Glomerular visceral epithelial cell (primary cell): Measurements from ENCODE around the gene GPR87.

Experiments
- DNase-seq: peaks from one replicate; pipeline ENCODE4 v3.0.0-alpha.2; 2016; ENCODE audit errors: extremely low spot score

GPR87 gene

GRCh38 chr3:151282921-151283320 is 33.7 kb downstream of the GPR87 start:
- DNase-seq = peak; percentile 50

GRCh38 chr3:151281671-151282324 is 34.8 kb downstream of the GPR87 start:
- no peak for DNase-seq

- DNase-seq = no peak
Measured at GRCh38 chr3:151278230-151278629, 38.4 kb downstream of the GPR87 start, which contains the start of gene P2RY14. Gene P2RY14, minus strand, starts transcription at chr3:151278542. Its CDS starts 64,226 bp downstream, at chr3:151214316.

GRCh38 chr3:151276687-151277042 is 40.0 kb downstream of the GPR87 start:
- DNase-seq = no peak

DNA sequence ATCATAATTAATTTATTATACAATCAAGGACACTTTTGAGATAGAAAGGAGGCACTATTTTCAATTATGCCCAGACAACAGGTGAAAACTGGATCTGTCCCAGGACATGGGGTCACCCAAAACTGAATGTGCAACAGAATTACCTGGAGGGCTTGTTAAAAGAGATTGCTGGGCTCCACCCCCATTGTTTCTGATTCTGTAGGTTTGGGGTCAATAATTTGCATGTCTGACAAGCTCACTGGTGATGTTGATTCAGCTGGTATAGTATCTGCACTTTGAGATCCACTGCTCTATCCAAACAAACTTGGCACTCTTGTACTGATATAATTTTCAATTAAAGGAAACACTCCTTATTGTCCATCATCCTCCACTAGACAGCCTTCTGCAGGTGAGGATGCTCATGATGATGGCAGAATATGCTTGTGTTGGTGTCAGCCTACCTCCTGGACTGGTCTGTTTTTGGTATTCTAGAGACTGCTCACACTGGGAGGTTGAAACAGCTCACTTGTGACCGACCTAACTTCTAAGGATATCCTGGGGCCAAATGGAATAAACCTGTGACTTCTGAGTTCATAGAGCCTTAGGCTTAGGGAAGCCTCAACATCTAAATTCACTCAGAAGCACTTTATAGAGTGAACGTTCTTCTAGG is 40.5 kb downstream of the GPR87 start:
- no peak for DNase-seq

DNA sequence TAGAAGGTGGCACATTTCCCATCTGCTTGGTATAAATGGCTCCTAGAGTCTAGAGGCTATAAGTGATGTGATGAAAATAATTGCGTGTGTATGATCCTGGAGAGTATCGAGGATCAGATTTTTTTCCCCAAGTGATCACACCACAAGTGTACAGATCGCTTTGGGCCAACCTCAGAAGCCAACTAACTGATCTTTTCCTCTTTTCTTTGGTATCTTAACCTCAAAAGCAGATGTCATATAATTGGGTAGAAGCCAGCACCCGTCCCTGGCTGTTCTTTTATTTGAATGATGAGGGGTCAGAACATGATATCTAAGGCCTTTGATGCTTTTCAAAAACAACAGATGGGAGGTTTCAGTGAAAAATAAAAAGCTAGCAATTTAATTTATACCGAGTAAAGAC is 41.5 kb downstream of the GPR87 start:
- no peak for DNase-seq

DNA sequence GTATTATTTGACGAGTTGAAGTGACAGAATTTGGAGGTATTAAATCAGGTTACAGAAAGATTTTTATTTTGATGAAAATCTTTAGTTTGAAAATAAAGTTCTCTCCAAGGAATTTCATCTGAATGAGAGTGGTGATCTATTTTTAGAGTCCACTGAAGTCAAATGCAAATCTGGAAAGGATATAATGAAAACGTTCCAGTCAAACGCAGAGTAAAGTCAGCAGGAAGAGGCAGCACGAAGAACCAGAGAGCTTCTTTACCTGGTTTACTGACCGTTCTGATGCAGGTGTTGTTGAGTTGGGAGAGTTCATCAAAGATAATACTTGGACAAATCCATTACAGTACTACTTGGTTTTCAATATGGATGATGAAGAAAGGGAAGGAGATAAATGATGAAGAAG is 47.0 kb downstream of the GPR87 start:
- no peak for DNase-seq

GRCh38 chr3:151268267-151269235 is 48.1 kb downstream of the GPR87 start:
- DNase-seq = no peak

GRCh38 chr3:151267066-151267465 is 49.6 kb downstream of the GPR87 start:
- no peak for DNase-seq

- DNase-seq = no peak
Measured at GRCh38 chr3:151265866-151266265, 50.8 kb downstream of the GPR87 start.

GRCh38 chr3:151265166-151265565 is 51.5 kb downstream of the GPR87 start:
- no peak for DNase-seq

GRCh38 chr3:151264605-151265004 is 52.0 kb downstream of the GPR87 start:
- no peak for DNase-seq

DNA sequence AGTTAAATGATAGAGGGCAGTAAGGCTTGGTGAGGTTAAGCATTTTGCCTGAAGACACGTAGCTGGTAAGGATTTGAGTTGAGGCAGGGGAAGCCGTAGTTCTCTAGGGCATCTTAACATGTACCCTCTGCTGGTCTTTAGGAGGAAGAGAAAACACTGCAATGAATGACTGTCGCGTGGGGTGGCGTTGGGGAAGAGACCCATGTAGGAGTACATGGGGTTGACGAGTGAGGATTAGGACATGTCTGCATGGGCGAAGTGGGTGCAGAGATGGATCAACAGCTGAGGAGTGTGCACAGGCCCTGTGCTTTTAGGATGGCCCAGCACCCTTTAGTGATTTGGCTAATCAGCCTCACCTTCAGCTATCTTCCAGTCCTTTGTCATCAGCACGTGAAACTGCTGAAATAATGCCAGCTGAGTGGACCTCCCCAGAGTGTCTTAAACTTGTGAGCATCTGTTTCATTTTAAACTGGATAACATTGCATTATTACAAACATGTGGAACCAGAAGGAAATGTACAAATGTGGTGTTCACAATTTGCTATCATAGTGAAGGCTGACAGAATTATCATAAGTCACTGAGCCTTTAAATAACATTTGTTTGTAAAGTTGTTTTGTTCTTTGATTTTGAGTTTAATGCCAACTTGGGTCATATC is 53.6 kb downstream of the GPR87 start:
- no peak for DNase-seq

DNA sequence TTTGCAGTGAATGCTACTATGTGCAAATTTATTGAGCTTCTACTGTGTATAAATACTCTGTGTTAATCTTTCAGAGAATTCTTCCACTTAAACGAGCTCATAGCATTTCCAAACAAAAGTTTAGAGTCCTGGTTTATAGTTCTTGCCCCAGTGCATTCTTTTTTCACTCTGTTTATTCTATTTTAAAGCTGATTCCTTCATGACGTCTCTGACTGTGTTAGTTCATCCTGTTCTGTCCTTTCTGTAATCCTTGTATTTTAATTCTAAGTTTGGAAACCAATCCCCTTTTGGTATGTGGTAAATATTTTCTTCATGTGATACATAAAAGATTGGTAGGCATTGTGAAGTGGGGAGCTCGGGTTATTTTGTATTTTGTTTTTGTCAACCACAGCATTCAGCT is 57.0 kb downstream of the GPR87 start:
- no peak for DNase-seq

DNA sequence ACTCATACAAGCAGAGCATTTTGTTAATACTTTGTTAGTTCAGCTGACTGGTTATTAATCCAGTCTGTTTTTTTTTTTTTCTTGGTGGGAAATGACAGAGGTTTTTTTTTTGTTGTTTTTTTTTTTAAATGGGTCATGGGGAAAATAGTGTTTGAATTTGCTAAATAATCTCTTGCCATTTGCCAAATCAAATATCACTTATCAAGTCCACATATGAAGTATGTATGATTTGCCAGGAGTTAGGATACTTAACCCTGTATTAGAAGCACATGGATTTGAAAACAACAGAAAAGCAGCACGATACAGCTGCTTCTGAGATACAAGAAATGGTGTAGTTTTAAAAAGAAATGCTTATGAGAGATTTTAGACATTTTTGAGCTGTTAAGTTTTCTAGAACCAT is 59.9 kb downstream of the GPR87 start:
- no peak for DNase-seq

DNA sequence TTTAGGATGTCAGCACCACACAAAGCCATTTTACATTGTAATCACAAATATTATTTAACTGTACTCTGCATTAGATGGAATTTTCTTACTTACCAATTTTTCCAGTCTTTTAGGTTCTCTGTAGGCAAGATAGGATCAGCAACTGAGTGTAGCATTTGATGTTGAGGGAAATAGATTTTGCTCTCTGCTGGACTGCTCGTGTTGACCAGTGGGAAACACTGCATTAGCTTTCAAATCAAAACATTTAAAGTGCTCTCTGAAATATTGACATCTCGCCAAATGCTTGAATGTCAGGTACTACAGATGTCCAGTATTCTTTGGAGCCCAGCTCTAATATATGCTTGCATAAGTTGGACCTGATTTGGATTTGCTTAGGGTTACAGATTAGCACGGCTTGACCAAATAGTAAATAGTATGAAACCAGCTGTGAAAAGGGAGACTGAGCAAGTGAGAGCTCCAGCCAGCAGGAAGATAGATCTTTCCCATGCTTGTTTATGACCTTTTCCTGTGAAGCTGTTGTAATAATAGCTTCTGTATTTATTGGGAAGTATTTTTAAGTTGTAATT is 67.8 kb downstream of the GPR87 start:
- no peak for DNase-seq
